A673 (cell line): Measurements from ENCODE around the gene KRT35. TPM values are rescaled to one million over a fixed set of nuclear protein-coding genes. Genes with fewer than 3 reads are reported as not detected.

Source experiments
- BruUV-seq: library from RNA; stranded (reverse); fragments of 400-500 nt; replicated peaks from 2 replicates; lab custom pipeline; 2021; lab: Mats Ljungman, UMichigan
- CTCF ChIA-PET: fragments of 300-600 bp; sonication (Branson Sonifier 250); formaldehyde crosslinking; loops from one replicate; lab custom pipeline; 2022; ENCODE audit warnings: antibody characterized with exemption; lab: Charles Lee
- POLR2A ChIA-PET: fragments of 300-600 bp; sonication (Branson Sonifier 250); formaldehyde crosslinking; loops from one replicate; lab custom pipeline; 2022; ENCODE audit warnings: antibody characterized with exemption; ENCODE audit not compliant: low non-redundant PET; lab: Charles Lee
- DNase-seq: peaks from one replicate; pipeline ENCODE4 v3.0.0-alpha.2; 2015; ENCODE audit warnings: low spot score
- H3K27ac ChIP-seq: fragments of 200-600 bp; sonication (generic); 2 replicates; pipeline ENCODE4 v1.5.1; 2016; ENCODE audit warnings: mixed run types, low read depth, mild to moderate bottlenecking, mixed read lengths, antibody characterized with exemption, low read length; ENCODE audit not compliant: poor library complexity, severe bottlenecking
- H3K27me3 ChIP-seq: fragments of 200-600 bp; sonication (generic); replicated peaks from 2 replicates; pipeline ENCODE4 v1.6.1; 2017; ENCODE audit warnings: mixed run types, low read depth, mild to moderate bottlenecking, mixed read lengths, antibody characterized with exemption, low read length; ENCODE audit not compliant: insufficient read depth, poor library complexity
- H3K36me3 ChIP-seq: fragments of 200-600 bp; sonication (generic); 2 replicates; pipeline ENCODE4 v1.6.1; 2016; ENCODE audit warnings: mixed run types, mild to moderate bottlenecking, mixed read lengths, antibody characterized with exemption, low read length; ENCODE audit not compliant: insufficient read depth, poor library complexity, severe bottlenecking
- H3K4me1 ChIP-seq: fragments of 200-600 bp; sonication (generic); 2 replicates; pipeline ENCODE4 v1.6.1; 2017; ENCODE audit warnings: mixed run types, mild to moderate bottlenecking, mixed read lengths, antibody characterized with exemption, low read length; ENCODE audit not compliant: insufficient read depth, poor library complexity, severe bottlenecking
- H3K4me3 ChIP-seq: fragments of 200-600 bp; sonication (generic); 2 replicates; pipeline ENCODE4 v1.5.1; 2016; ENCODE audit warnings: low read depth, mixed run types, mild to moderate bottlenecking, mixed read lengths, low read length; ENCODE audit not compliant: poor library complexity, severe bottlenecking
- H3K9me3 ChIP-seq: fragments of 200-600 bp; sonication (generic); 2 replicates; pipeline ENCODE4 v1.6.1; 2016; ENCODE audit warnings: mixed run types, low read depth, mild to moderate bottlenecking, mixed read lengths, antibody characterized with exemption, low read length; ENCODE audit not compliant: poor library complexity, severe bottlenecking
- EZH2 ChIP-seq: fragments of 200-600 bp; sonication (generic); IDR thresholded peaks from 2 replicates; pipeline ENCODE4 v1.6.1; 2017; ENCODE audit warnings: borderline replicate concordance, low read depth, mild to moderate bottlenecking, mixed read lengths, antibody characterized with exemption, low read length; ENCODE audit not compliant: poor library complexity, severe bottlenecking
- intact Hi-C: fragments of 100-400 bp; cut with micrococcal nuclease; formaldehyde crosslinking; loops from one replicate; pipeline ENCODE4 v1.10.0; 2022; ENCODE audit not compliant: unreplicated experiment
- total RNA-seq: library from RNA; stranded (reverse); gene quantifications from 2 replicates; pipeline ENCODE4 v1.2.3, GENCODE V29; 2021
- TF ChIP-seq, protein P1 (sequence below): fragments of 300-800, 200-600 bp; sonication (generic); conservative IDR thresholded peaks from 2 replicates; pipeline ENCODE4 v1.5.1; 2017; ENCODE audit warnings: low read depth, mild to moderate bottlenecking, antibody characterized with exemption, low read length, moderate library complexity, mixed read lengths

KRT35 gene
- total RNA-seq, 1 experiment from 2014 or later = not detected

DNA sequence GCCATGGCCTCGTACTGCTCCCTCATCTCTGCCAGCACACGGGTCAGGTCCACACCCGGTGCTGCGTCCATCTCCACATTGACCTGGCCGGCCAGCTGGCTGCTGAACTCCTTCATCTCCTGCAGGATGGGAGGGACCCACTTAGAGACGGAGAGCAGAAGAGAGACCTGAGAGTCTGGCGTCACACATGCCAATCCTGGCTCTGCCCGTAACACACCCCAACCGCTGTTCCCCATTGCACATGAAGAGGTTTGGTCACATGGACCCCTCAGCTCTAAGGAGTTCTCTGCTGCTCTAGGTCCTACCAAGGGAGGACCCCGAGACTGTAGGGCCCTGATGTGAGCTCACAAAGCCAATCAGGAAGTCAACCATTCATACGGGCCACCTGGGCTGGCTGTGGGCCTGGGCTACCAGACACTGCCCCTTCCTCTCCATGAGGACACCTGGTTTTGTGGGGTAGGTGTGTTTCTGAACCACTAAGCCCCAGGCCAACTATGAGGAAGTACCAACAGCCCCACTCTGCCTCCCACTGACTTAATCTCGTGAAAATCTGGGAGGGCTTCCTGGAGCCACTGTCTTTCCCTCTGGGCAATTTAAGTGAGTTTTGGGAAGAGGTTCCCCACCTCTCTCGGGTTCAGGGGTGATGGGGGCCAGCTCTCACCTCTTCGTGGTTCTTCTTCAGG is 35.3 kb upstream of the KRT35 start:
- Histone ChIP-seq H3K36me3 (no peaks in the 10 kb centered on the region), H3K4me3 (no peak overlapping the region), H3K9me3 (no peaks in the 10 kb centered on the region), H3K27me3 (no peaks in the 10 kb centered on the region), H3K27ac (no peak overlapping the region), H3K4me1 (no peaks in the 10 kb centered on the region)
- TF ChIP-seq, protein P1, sequence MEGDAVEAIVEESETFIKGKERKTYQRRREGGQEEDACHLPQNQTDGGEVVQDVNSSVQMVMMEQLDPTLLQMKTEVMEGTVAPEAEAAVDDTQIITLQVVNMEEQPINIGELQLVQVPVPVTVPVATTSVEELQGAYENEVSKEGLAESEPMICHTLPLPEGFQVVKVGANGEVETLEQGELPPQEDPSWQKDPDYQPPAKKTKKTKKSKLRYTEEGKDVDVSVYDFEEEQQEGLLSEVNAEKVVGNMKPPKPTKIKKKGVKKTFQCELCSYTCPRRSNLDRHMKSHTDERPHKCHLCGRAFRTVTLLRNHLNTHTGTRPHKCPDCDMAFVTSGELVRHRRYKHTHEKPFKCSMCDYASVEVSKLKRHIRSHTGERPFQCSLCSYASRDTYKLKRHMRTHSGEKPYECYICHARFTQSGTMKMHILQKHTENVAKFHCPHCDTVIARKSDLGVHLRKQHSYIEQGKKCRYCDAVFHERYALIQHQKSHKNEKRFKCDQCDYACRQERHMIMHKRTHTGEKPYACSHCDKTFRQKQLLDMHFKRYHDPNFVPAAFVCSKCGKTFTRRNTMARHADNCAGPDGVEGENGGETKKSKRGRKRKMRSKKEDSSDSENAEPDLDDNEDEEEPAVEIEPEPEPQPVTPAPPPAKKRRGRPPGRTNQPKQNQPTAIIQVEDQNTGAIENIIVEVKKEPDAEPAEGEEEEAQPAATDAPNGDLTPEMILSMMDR = no peak
- no peak for TF ChIP-seq EZH2
- DNase-seq = no peak
- intact Hi-C loops = no loop called here
- CTCF ChIA-PET = no interaction called here
- POLR2A ChIA-PET = no interaction called here
- no TSS peak for BruUV-seq

DNA sequence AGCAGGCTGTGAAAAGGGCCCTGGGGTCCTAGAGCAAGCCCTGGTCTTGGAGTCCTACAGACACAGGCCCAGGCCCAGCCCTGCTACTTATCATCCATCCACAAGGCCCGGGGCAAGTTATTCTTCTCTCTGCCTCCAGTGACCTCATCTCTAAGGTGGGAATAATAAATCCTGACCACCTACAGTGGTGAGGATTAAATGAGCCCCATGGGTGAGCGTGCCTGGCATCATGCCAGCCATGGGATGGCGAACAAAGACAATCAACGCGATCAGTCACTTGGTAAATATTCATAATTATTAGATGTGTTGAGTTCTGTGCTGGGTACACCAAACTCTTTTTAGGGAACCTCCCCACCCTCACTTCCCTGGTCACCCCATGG is 32.2 kb upstream of the KRT35 start:
- TF ChIP-seq, protein P1 = no peak
- no peak for TF ChIP-seq EZH2
- no TSS peak for BruUV-seq
- no peak overlapping the region for H3K27ac ChIP-seq
- H3K4me1 ChIP-seq = no peaks in the 10 kb centered on the region
- POLR2A ChIA-PET = no interaction called here
- CTCF ChIA-PET = no interaction called here
- no peak for DNase-seq
- H3K36me3 ChIP-seq = no peaks in the 10 kb centered on the region
- H3K27me3 ChIP-seq = no peaks in the 10 kb centered on the region
- intact Hi-C loops = no loop called here
- no peaks in the 10 kb centered on the region for H3K9me3 ChIP-seq
- no peak overlapping the region for H3K4me3 ChIP-seq

DNA sequence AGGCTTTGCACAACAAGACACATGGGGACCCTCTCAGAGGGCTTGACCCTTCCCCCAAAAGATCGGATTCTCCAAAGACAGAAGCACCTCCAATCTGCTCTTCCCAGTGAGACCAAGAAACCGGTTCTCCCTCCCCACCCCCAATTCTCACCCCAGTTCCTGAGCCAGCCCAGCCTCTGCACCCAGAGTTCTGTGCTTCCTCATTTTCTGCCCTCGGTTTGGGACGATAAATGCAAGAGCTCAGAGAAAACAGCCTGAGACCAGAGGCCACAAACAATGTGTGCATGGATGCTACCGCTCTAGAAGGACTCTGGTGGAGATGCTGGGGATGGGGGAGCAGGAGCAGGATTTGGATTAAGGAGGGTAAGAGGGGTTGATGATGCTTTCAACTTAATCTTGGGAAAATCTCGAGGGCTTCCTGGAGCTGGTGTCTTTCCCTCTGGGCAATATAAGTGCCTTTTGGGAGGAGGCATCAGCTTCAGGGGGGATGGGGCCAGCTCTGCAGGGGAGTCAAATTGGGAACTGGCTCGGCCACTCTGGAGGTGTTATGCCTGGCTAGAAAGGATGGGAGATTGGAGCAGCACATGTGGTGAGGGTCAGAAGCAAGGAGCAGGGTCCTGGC is 31.7 kb upstream of the KRT35 start:
- no peak for DNase-seq
- Histone ChIP-seq H3K4me1 (no peaks in the 10 kb centered on the region), H3K27me3 (no peaks in the 10 kb centered on the region), H3K4me3 (no peak overlapping the region), H3K9me3 (no peaks in the 10 kb centered on the region), H3K27ac (no peak overlapping the region), H3K36me3 (no peaks in the 10 kb centered on the region)
- CTCF ChIA-PET = no interaction called here
- BruUV-seq = no TSS peak
- no peak for TF ChIP-seq EZH2
- TF ChIP-seq, protein P1 = no peak
- intact Hi-C loops = no loop called here
- POLR2A ChIA-PET = interaction anchor here (0.5 kb wide), 1 partner anchor 172 kb away, joined by 3 read pairs; no protein-coding TSS in a partner anchor
